ENCODE data around the gene RANGRF. TPM values are rescaled to one million over a fixed set of nuclear protein-coding genes. Genes with fewer than 3 reads are reported as not detected.
A peak's percentile ranks its signal among the peaks of the same experiment; 100 is the strongest.

The RANGRF gene
- total RNA-seq, 2 experiments from 2014 or later, result 44.1 to 47.8 TPM

DNA sequence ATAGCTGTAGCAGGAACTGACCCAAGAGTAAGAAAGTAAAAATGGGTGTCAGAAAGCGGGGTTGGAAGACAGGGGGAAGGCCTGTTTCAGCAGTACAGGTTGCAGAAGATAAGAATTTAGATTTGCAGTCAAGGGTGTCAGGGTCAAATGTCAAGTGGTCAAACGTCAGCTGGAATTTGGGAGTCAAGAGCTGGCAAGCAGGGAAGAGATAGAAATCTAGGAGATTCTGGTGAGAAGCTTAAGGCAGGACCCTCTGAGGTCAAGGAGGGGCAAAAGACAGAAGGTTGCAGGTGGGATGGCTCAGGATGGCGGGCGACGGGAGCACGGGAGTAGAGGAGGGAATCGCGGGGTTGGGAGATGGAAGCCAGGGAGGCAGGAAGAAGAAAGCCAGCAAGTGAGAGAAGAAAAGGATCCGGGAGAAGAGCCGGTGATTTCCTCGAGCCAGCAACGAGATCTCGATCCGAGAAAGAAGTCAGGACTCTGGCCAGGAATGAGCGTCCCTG is 6.4 kb downstream of the RANGRF start:
- ATAC-seq, result no peak
- TF ChIP-seq, protein P1, sequence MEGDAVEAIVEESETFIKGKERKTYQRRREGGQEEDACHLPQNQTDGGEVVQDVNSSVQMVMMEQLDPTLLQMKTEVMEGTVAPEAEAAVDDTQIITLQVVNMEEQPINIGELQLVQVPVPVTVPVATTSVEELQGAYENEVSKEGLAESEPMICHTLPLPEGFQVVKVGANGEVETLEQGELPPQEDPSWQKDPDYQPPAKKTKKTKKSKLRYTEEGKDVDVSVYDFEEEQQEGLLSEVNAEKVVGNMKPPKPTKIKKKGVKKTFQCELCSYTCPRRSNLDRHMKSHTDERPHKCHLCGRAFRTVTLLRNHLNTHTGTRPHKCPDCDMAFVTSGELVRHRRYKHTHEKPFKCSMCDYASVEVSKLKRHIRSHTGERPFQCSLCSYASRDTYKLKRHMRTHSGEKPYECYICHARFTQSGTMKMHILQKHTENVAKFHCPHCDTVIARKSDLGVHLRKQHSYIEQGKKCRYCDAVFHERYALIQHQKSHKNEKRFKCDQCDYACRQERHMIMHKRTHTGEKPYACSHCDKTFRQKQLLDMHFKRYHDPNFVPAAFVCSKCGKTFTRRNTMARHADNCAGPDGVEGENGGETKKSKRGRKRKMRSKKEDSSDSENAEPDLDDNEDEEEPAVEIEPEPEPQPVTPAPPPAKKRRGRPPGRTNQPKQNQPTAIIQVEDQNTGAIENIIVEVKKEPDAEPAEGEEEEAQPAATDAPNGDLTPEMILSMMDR (IDR thresholded peaks at IDR 0.05), result no peak
- peaks cover 9% of the 10 kb centered on the region for H3K36me3 Mint-ChIP-seq (ENCODE audit: low read depth)
- intact Hi-C loops (cut with micrococcal nuclease), result loop anchor here (10.0 kb wide), 1 partner anchor 170 kb away; the partner anchor contains the start of gene HES7
- ChIA-PET POLR2A (interaction anchor here (0.5 to 3.2 kb wide), 13 partner anchors 12 to 122 kb away, joined by 3 to 26 read pairs (median 4); partner anchors contain the start of genes CTC1, KRABD2 and PFAS), CTCF (interaction anchor here (0.7 to 2.2 kb wide), 16 partner anchors 9 to 253 kb away, joined by 3 to 12 read pairs (median 4); no protein-coding TSS in a partner anchor)
- H3K27ac Mint-ChIP-seq, result peak overlapping the region; percentile 78
- no peak for DNase-seq
- no peaks in the 10 kb centered on the region for H3K9me3 Mint-ChIP-seq
- no peaks in the 10 kb centered on the region for H3K27me3 Mint-ChIP-seq
- peaks cover 32% of the 10 kb centered on the region for H3K4me1 Mint-ChIP-seq (ENCODE audit: low read depth)
- H3K4me3 Mint-ChIP-seq, result peak overlapping the region; percentile 77

GRCh38 chr17:8300226-8300625 is 11.8 kb downstream of the RANGRF start:
- Mint-ChIP-seq H3K9me3 (no peaks in the 10 kb centered on the region), H3K27ac (peak overlapping the region; percentile 41), H3K4me1 (ENCODE audit: low read depth) (peaks cover 6% of the 10 kb centered on the region), H3K4me3 (no peak overlapping the region), H3K36me3 (ENCODE audit: low read depth) (no peaks in the 10 kb centered on the region), H3K27me3 (no peaks in the 10 kb centered on the region)
- ChIA-PET CTCF (interaction anchor here (0.9 to 2.3 kb wide), 25 partner anchors 12 to 240 kb away, joined by 3 to 17 read pairs (median 4); partner anchors contain the start of genes CTC1, KRABD2, PFAS and RANGRF), POLR2A (interaction anchor here (1.1 kb wide), 1 partner anchor 127 kb away, joined by 3 read pairs; no protein-coding TSS in a partner anchor)
- TF ChIP-seq, protein P1 (IDR thresholded peaks at IDR 0.05), result no peak
- ATAC-seq (no peak), DNase-seq (no peak)
- intact Hi-C loops (cut with micrococcal nuclease), result loop anchor here (2.0 to 5.0 kb wide), 2 partner anchors 78 to 161 kb away; no protein-coding TSS in a partner anchor

DNA sequence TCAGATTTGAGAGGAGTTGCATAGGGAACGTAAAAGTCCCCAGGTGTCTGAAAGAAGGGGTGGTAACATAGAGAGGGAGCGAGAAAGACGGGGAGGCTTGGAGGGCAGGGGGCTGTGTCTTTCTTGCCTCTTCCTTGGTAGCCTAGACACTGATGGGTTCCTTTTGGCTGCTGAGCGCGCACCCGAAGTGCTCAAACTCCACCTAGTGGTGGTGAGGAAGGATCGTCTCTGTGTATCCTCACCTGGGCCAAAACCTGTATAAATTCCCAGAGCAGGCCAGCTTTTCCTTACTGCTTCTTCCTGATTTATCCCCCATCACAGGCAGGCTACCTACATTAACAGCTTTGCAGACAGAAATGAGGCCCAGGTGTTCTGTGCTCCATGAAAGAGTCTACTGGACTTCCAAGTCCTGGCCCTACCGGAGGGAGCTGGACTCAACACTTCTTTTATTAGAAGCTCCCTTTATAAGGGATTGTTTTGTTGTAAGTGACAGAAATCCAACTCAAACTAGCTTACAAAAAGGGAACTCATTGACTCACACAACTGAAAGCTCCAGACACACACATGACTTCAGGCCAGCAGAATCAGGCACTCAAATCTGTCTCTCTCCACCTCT is 12.3 kb downstream of the RANGRF start:
- H3K4me1 Mint-ChIP-seq (ENCODE audit: low read depth), result peaks cover 6% of the 10 kb centered on the region
- H3K27me3 Mint-ChIP-seq, result no peaks in the 10 kb centered on the region
- ChIA-PET CTCF (interaction anchor here (0.5 to 2.3 kb wide), 46 partner anchors 12 to 325 kb away, joined by 3 to 17 read pairs (median 4); partner anchors contain the start of genes AURKB, HES7, KRABD2 and PFAS), POLR2A (interaction anchor here (0.7 to 1.1 kb wide), 3 partner anchors 91 to 127 kb away, joined by 3 to 4 read pairs (median 3); partner anchors contain the start of gene AURKB)
- TF ChIP-seq, protein P1 (IDR thresholded peaks at IDR 0.05), result peak; percentile 84
- intact Hi-C loops (cut with micrococcal nuclease), result loop anchor here (2.0 to 5.0 kb wide), 2 partner anchors 78 to 162 kb away; no protein-coding TSS in a partner anchor
- DNase-seq (peak; percentile 70), ATAC-seq (peak; percentile 95)
- H3K9me3 Mint-ChIP-seq, result no peaks in the 10 kb centered on the region
- H3K27ac Mint-ChIP-seq, result peak overlapping the region; percentile 41
- H3K36me3 Mint-ChIP-seq (ENCODE audit: low read depth), result no peaks in the 10 kb centered on the region
- H3K4me3 Mint-ChIP-seq, result no peak overlapping the region

- TF ChIP-seq, protein P1 (IDR thresholded peaks at IDR 0.05), result no peak
- ChIA-PET POLR2A (no interaction called here), CTCF (no interaction called here)
- H3K4me3 Mint-ChIP-seq, result no peak overlapping the region
- no peaks in the 10 kb centered on the region for H3K4me1 Mint-ChIP-seq (ENCODE audit: low read depth)
- H3K9me3 Mint-ChIP-seq, result no peaks in the 10 kb centered on the region
- H3K36me3 Mint-ChIP-seq (ENCODE audit: low read depth), result no peaks in the 10 kb centered on the region
- H3K27ac Mint-ChIP-seq, result no peak overlapping the region
- DNase-seq (no peak), ATAC-seq (no peak)
- intact Hi-C loops (cut with micrococcal nuclease), result no loop called here
- peaks cover 3% of the 10 kb centered on the region for H3K27me3 Mint-ChIP-seq
These were observed 22.2 kb downstream of the RANGRF start for GRCh38 chr17:8310601-8311123.

Data from activated CD8-positive, alpha-beta T cell treated with anti-CD3 and anti-CD28 coated beads for 36 hours (primary cell).